GM21526 (cell line): Measurements from ENCODE around the gene KY.

ENCODE experiments used
- ATAC-seq: cut with Tn5 transposase; IDR thresholded peaks from one replicate; pipeline ENCODE4 v1.9.1; 2021; ENCODE audit warnings: moderate library complexity; ENCODE audit not compliant: unreplicated experiment, low FRiP score

KY gene

GRCh38 chr3:134646086-134646485 is 4.7 kb downstream of the KY start:
- no peak for ATAC-seq

- ATAC-seq, result no peak
Measured at GRCh38 chr3:134645515-134645914, 5.3 kb downstream of the KY start.

DNA sequence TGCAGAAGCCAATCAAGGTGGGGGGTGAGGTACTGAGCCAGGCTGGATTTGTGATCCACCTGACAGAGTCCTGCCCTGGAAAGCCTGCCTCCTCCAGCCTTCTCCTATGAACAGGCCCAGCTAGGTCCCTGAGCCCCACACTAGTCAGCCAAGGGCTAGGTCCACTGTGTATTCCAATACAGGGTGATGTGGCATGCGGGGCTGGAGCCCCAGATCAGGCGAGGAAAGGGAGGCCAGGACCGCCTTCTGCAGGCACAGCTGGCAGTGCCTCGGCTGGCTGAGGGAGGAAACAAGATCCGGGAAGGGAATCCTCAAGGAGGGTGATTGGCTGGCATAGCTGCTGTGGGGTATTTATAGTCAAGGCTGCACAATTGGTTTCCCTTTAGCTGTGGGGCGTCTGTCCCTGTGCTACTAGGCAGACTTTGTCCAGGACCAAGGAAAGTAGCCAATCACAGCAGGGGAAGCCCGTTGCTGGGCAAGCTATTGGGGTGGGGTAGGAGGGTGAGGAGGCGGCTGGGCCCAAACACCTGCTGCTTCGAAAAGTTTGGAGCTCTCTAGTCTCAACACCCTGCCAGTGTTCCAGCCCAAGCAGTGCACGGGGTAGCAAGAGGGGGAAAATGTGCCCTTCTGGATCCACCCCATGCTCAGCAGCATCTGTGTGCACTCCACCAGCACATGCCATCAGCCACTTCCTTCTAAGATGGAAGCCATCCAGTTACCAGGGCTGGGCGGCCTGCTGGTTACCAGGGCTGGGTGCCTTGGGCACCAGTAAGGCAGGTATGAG is 5.9 kb downstream of the KY start:
- no peak for ATAC-seq

GRCh38 chr3:134643150-134643675 is 7.6 kb downstream of the KY start:
- no peak for ATAC-seq

- ATAC-seq, result no peak
Measured at GRCh38 chr3:134642445-134643149, 8.2 kb downstream of the KY start.

DNA sequence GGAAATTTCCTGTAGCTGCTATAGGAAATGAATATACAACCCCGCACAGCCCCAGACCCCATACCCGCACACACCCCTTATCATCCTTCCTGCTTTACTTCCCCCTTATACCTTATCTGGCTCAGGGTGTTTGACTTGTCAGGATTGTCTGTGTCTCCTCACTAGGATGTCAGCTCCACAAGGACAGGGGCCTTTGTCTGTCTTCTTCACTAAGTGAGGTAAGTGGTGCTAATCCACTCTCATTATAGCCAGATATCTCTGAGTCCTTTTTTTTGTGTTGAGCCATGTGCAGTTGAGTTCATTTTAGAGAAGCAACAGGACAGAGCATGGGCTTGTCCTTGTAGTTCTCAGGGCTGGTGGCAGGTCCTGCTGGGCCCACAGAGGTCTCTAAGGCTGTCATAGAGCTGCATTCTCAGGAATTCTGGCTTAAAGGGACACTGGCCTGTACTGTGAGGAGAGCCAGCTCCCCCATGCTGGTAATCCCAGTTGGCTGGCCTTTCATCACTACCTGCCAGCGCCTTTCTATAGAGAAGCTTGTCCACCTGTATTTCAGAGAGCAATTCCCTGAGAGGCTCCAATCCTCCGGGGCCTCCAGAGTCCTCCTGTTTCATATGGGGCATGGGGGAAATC is 9.0 kb downstream of the KY start:
- no peak for ATAC-seq

GRCh38 chr3:134640872-134641470 is 9.9 kb downstream of the KY start:
- ATAC-seq, result no peak

DNA sequence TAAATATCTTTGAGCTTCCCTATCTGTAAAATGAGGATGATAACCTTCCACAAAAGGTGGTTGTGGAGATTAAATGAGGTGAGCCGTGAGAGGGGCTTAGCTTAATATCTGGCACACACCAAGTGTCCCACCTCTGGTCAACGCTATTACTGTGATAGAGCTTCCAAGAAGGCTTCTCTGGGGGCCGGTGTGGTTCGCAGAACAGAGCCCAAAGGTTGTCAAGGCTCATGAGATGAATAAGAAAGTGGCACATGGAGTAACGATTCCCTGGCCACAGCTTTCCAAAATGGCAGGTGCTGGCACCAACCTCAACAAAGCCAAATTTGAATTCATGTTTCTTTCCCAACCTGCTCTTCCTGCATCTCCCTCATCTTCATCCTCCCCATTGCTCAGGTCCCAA is 10.4 kb downstream of the KY start:
- no peak for ATAC-seq

DNA sequence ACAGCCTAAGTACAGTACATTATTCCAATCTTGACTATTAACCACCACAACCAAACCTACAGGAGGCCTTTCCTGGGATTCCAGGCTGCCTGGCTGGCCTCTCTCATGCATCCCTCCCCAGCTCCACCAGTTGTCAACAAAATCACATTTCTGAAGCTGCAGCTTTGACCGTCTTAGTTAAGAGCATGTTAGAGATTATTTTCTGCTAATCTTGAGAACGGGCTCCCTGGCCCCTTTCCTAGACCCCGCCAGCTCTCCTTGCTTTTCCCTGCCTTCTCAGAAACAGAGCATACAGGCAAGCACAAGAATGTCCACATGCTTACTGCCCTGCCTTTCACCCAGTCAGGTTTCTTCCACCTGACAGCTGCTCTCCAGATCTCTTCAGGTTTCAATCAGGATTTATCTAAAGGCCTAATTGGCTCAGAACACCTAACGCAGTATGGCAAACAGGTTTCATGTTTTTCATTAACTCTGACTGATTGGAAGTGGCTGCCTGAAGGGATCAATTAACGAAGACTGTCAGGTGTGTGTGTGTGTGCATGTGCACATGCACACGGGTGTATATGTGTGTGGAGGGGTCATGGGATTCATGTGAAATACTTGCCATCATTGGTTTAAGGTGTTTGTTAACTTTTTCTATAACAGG is 12.3 kb downstream of the KY start:
- ATAC-seq, result no peak

GRCh38 chr3:134636406-134636805 is 14.4 kb downstream of the KY start:
- no peak for ATAC-seq

DNA sequence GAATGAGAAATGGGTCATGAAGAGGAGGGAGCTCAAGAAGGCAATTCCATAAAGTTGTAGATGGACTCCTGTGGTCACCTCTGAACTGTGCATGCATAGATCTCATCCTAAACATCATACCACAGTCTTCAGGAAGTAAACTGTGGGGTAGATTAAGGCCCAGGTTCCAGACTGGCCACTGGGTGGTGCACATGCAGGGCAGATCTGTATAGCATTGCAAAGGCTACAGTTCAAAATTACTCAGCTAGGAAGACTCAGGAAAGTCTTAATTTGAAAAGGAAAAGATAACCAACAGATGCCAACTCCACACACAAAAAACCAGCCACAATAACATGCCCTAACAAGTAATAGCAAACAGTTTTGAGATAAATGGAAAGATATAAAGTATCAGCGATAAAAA is 20.3 kb downstream of the KY start:
- no peak for ATAC-seq

DNA sequence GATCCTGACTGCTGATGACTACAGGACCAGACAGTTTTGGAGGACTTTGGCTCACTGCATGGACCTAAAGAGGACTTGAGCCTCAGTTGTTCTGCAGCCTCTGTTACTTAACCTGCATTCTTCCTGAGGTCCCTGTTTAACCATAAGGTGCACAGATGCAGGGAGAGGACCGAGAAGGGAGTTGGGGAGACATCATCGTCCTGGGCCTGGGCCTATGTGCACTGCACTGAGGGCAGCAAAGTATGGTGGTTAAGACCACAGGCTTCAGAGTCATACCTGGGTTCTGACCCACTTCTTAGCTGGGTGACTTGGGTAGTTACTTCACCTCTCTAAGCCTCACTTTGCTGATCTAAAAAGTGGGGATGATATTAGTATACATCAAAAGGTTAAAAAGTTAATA is 21.9 kb downstream of the KY start:
- no peak for ATAC-seq

DNA sequence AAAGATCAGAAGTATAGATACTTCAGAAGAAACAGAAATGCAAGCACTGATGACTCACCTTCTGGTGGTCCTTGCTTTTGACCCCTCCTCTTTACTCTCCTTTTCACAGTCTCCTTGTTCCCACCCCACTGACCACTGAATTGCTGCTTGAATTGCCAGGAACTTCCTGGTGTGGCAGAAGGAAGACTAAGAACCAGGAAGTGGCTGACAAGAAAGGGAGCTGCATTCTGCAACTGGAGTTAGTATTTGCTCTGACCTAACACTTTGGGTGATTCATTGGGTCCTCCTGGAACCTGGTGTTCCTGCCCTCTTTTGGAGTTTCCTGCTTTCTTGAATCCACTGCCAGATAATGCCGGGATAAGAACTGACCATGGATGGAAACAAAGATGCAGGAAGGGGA is 23.0 kb downstream of the KY start:
- no peak for ATAC-seq

DNA sequence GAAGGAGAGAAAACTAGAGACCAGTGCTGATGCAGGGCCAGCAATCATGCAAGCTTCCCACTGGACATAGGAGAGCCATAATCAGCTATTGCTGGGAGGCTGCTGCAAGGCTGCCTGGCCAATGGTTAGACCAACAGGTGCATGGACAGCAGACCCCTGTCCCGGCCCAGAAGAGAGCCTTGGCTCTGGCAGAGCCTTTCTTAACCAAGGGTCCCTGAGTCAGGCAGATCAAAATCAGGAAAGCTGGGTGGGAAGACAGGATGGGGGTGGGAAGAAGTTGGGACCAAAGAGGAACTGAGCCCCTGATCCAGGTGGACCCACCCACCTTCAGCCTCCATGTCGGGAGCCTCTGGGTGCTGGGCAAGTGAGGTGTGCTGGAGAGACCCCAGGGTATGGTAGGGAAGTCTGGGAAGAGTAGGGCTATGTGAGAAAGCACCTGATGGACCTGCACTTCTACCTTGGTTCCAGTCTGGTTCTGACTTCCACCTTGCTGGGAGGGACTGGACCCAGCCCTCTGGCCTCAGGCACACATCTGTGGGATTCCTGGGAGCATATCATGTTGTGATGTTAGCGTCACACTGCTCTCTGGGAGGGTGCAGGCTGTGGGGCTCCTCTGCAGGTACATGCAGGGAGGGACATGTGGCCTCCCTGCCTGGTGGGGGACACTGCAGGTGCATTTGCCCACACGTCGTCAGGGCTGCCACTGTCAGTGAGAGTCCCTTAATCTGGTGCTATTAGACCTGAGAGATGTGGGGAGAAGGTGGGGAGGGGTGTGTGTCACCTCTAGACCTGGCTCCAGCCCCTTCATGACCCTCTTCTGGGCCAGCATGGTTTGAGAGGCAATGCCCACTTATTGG is 24.7 kb downstream of the KY start:
- no peak for ATAC-seq

DNA sequence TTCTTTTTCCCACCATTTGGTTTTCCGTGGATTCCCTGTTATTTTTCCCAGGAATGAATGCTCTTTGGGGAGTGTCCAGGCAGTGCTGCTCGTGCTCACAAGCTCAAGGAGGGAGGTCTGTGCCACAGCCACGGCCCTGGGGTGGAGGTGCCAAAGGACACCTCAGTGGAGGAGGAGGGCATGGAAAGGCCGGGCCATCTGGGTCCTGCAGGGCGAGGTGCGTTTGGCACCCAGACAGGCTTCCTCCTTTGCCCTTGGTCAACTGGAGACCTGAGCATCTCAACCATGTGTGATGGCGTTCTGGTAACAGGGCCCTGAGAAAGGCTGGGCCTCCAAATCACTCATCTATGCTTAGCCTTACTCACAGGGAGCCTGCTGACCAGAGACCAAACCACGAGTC is 25.4 kb downstream of the KY start:
- no peak for ATAC-seq

DNA sequence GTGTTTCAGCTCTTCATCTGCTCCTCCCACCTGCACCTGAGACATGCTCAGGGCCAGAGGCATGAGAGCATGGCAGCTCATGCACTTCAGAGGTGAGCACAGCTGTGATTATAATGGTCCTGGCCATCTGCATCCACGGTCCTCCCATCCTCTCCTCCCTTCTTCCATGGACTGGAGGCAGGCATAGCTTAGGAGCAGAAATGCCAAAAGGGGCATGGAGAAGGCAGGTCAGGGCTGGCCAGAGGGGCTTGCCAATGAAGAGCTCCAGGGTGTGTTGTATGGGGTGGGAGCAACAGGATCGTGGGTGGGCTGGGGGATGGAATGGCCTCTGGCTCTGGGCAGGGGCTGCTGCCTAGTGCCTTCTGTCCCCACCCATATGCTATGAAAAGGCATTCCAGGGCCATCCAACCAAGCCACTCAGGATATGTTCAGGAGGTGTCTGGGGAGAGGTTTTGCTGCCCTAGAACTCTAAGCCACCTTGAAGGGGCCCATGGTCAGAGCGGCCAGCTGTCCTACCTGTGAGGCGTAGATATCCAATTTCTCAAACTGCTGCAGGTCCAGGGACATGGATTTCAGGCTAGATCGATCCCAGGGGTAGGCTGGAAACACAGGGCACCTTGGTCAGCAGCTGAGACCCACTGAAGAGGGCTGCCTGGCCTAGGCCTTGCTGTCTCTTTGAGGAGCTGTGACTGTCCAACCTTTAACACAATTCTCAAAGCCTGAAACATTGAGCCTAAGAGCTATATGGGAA is 26.1 kb downstream of the KY start:
- ATAC-seq, result no peak

DNA sequence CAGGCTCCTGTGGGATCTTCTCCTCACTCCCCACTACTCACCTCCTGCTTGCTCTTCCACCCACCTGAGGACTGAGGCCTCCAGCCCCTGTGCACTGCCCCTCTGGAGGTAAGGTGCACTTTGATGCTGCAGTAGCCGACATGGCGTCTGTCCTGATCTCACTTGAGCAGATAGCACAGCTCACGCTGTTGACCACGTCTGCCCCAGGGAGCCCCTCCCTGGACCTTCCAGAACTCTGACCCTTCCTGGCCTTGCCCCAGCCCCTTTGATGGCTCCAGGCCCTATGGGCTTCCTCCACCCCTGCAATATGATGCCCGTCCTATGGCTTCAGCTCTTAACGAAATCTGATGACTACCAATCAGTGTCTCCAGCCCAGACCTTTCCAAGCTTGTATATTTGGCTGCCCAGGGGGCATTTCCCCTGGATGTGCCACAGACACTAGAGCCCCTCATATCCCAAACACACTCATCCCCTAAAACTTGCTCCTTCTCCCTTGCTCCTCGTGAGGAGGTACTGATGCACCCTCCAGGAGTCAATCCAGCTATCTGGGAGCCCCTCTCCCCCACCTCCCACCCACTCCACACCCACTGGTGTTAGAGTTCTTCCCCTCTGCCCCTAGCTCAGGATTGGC is 27.1 kb downstream of the KY start:
- ATAC-seq, result no peak

DNA sequence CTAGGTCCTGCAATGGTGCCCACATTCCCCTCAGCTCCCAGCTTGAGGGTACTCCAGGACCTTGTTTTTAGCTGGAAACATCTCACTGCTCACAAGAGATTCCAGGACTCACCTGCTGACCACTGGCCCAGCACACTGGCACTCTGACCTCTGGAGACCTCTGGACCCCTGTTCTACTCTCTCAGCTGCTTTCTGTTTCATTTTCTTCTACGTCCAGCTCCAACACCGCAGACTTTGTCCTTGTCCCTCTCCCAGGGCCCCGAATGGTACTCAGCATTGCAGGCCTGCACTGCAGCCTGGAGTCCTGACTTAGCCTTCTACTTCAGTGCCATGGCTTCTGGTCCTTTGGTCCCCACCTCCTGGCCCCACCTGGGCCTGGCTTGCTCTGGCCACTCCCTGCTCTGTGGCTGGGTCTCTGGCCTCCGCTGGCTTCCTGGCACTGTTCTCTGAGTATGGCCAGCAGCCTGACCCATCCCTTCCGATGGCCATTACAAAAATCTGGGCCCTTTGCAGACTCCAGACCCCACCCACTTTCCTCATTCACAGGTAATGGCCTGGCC is 27.9 kb downstream of the KY start:
- no peak for ATAC-seq
